ENCODE measurements around the gene INHBB. TPM values are rescaled to one million over a fixed set of nuclear protein-coding genes. Genes with fewer than 3 reads are reported as not detected.

INHBB gene
- polyA plus RNA-seq, 1 donor from 2014 or later = not detected

DNA sequence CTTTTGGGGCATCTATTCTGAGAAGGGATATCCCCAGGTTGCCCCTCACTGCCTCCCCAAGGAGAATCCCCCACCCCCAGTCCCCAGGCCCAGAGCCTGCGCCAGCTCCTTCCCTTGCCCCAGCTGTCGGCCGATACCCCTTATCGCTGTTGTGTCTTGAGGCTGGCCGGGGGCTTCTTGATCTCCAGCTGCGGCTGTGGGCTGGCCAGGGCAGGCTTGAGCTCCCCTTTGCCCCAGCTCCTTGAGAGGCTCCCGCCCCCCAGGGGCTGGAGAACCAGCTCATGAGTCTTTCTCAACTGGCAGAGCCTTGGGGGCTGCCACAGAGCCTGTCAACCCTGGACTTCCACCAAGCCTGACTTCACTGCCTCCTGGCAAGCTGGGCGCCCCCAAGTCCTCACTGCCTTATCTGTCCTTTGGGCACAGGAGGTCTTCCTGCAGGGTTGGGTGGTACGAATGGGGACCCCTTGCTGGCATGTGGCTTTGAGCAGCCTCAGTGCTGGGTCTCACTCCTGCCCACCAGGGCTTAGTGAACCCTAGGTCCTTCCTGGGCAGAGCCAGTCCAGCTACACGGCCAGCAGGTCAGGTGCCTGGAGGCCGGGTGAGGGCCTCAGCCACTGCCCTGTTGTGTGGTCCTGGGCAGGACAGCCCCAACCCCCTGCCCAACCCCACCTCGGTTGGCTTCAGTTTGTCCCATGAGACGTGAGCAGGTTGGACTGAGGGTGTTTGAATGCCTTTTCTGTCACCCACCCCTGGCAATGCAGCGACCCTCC is 29.5 kb downstream of the INHBB start:
- Histone ChIP-seq H3F3A (ENCODE audit: insufficient read depth, low read length, poor library complexity, severe bottlenecking) (no peaks in the 10 kb centered on the region), H3K4me2 (ENCODE audit: low read length) (no peak overlapping the region), H3K9ac (ENCODE audit: low read length) (no peak overlapping the region), H3K79me2 (replicated peaks; ENCODE audit: insufficient read depth, low read length) (no peaks in the 10 kb centered on the region), H3K27me3 (ENCODE audit: insufficient read depth, low read depth, low read length) (no peaks in the 10 kb centered on the region), H3K27ac (ENCODE audit: low read length) (no peak overlapping the region), H4K20me1 (ENCODE audit: insufficient read depth) (no peaks in the 10 kb centered on the region), H3K9me2 (ENCODE audit: insufficient read depth, low read length) (no peaks in the 10 kb centered on the region), H3K9me3 (ENCODE audit: low read length) (no peaks in the 10 kb centered on the region), H2AFZ (ENCODE audit: low read depth, low read length) (no peak overlapping the region), H3K4me3 (ENCODE audit: low read length) (no peak overlapping the region), H3K36me3 (ENCODE audit: insufficient read depth, low read length) (no peaks in the 10 kb centered on the region)
- TF ChIP-seq TAF1 (IDR thresholded peaks at IDR 0.05; ENCODE audit: low read depth) (no peak), SMC3 (conservative IDR thresholded peaks at IDR 0.05; ENCODE audit: poor library complexity) (no peak), MXI1 (conservative IDR thresholded peaks at IDR 0.05; ENCODE audit: poor library complexity, severe bottlenecking) (no peak), EZH2 (IDR thresholded peaks at IDR 0.05; ENCODE audit: borderline replicate concordance, insufficient read depth, low read length, poor library complexity, severe bottlenecking) (no peak), POLR2AphosphoS5 (IDR thresholded peaks at IDR 0.05) (no peak), RAD21 (conservative IDR thresholded peaks at IDR 0.05) (no peak), EP300 (conservative IDR thresholded peaks at IDR 0.05; ENCODE audit: poor library complexity, severe bottlenecking) (no peak)
- TF ChIP-seq, protein P1, sequence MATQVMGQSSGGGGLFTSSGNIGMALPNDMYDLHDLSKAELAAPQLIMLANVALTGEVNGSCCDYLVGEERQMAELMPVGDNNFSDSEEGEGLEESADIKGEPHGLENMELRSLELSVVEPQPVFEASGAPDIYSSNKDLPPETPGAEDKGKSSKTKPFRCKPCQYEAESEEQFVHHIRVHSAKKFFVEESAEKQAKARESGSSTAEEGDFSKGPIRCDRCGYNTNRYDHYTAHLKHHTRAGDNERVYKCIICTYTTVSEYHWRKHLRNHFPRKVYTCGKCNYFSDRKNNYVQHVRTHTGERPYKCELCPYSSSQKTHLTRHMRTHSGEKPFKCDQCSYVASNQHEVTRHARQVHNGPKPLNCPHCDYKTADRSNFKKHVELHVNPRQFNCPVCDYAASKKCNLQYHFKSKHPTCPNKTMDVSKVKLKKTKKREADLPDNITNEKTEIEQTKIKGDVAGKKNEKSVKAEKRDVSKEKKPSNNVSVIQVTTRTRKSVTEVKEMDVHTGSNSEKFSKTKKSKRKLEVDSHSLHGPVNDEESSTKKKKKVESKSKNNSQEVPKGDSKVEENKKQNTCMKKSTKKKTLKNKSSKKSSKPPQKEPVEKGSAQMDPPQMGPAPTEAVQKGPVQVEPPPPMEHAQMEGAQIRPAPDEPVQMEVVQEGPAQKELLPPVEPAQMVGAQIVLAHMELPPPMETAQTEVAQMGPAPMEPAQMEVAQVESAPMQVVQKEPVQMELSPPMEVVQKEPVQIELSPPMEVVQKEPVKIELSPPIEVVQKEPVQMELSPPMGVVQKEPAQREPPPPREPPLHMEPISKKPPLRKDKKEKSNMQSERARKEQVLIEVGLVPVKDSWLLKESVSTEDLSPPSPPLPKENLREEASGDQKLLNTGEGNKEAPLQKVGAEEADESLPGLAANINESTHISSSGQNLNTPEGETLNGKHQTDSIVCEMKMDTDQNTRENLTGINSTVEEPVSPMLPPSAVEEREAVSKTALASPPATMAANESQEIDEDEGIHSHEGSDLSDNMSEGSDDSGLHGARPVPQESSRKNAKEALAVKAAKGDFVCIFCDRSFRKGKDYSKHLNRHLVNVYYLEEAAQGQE (IDR thresholded peaks at IDR 0.05; ENCODE audit: borderline replicate concordance) = no peak
- TF ChIP-seq, protein P2, sequence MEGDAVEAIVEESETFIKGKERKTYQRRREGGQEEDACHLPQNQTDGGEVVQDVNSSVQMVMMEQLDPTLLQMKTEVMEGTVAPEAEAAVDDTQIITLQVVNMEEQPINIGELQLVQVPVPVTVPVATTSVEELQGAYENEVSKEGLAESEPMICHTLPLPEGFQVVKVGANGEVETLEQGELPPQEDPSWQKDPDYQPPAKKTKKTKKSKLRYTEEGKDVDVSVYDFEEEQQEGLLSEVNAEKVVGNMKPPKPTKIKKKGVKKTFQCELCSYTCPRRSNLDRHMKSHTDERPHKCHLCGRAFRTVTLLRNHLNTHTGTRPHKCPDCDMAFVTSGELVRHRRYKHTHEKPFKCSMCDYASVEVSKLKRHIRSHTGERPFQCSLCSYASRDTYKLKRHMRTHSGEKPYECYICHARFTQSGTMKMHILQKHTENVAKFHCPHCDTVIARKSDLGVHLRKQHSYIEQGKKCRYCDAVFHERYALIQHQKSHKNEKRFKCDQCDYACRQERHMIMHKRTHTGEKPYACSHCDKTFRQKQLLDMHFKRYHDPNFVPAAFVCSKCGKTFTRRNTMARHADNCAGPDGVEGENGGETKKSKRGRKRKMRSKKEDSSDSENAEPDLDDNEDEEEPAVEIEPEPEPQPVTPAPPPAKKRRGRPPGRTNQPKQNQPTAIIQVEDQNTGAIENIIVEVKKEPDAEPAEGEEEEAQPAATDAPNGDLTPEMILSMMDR (IDR thresholded peaks at IDR 0.05; ENCODE audit: poor library complexity, severe bottlenecking) = no peak

DNA sequence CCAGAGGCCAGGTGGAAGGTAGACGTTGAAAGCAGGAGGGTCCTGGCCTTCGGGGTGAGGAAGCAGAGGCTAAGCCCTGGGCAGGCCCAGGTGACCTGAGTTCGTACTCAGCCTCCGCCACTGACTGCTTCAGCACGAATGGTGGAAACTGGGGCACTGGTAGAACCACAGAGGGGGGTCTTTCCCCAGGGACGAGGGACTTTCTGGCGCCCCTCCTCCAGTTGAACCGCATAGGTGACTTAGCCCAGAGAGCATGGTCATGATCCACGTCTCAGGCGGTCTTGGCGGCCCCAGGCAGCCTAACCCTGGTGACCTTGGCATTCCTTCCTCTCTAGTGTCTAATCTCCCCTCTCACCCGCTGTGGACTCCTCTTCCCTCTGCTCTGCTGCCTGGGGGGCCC is 30.2 kb downstream of the INHBB start:
- no peak overlapping the region for H3K27ac ChIP-seq (ENCODE audit: low read length)
- TF ChIP-seq, protein P1 (IDR thresholded peaks at IDR 0.05; ENCODE audit: borderline replicate concordance) = no peak
- TF ChIP-seq SMC3 (conservative IDR thresholded peaks at IDR 0.05; ENCODE audit: poor library complexity) (no peak), TAF1 (IDR thresholded peaks at IDR 0.05; ENCODE audit: low read depth) (no peak), EP300 (conservative IDR thresholded peaks at IDR 0.05; ENCODE audit: poor library complexity, severe bottlenecking) (no peak), RAD21 (conservative IDR thresholded peaks at IDR 0.05) (no peak), MXI1 (conservative IDR thresholded peaks at IDR 0.05; ENCODE audit: poor library complexity, severe bottlenecking) (no peak), EZH2 (IDR thresholded peaks at IDR 0.05; ENCODE audit: borderline replicate concordance, insufficient read depth, low read length, poor library complexity, severe bottlenecking) (no peak), POLR2AphosphoS5 (IDR thresholded peaks at IDR 0.05) (no peak)
- TF ChIP-seq, protein P2 (IDR thresholded peaks at IDR 0.05; ENCODE audit: poor library complexity, severe bottlenecking) = no peak

More for the DNA sequence above, 30.2 kb downstream of the INHBB start:
- H3F3A ChIP-seq (ENCODE audit: insufficient read depth, low read length, poor library complexity, severe bottlenecking) = no peaks in the 10 kb centered on the region
- no peak overlapping the region for H3K9ac ChIP-seq (ENCODE audit: low read length)
- no peaks in the 10 kb centered on the region for H3K36me3 ChIP-seq (ENCODE audit: insufficient read depth, low read length)
- H3K79me2 ChIP-seq (replicated peaks; ENCODE audit: insufficient read depth, low read length) = no peaks in the 10 kb centered on the region
- no peak overlapping the region for H3K4me3 ChIP-seq (ENCODE audit: low read length)
- H4K20me1 ChIP-seq (ENCODE audit: insufficient read depth) = no peaks in the 10 kb centered on the region
- H3K9me2 ChIP-seq (ENCODE audit: insufficient read depth, low read length) = no peaks in the 10 kb centered on the region
- no peak overlapping the region for H3K4me2 ChIP-seq (ENCODE audit: low read length)
- no peaks in the 10 kb centered on the region for H3K9me3 ChIP-seq (ENCODE audit: low read length)
- H3K27me3 ChIP-seq (ENCODE audit: insufficient read depth, low read depth, low read length) = no peaks in the 10 kb centered on the region
- H2AFZ ChIP-seq (ENCODE audit: low read depth, low read length) = no peak overlapping the region

All from neural cell (in vitro differentiated cells).